Erythroblast (primary cell): ENCODE measurements around the gene SNPH.

ENCODE experiments used
- GATA1 ChIP-seq: IDR thresholded peaks from 2 replicates; pipeline ENCODE4 v1.6.1; 2011; ENCODE audit warnings: low read depth, mild to moderate bottlenecking, control low read depth, low read length, moderate library complexity
- POLR2A ChIP-seq: IDR thresholded peaks from 2 replicates; pipeline ENCODE4 v1.6.1; 2011; ENCODE audit warnings: mild to moderate bottlenecking, low read length

DNA sequence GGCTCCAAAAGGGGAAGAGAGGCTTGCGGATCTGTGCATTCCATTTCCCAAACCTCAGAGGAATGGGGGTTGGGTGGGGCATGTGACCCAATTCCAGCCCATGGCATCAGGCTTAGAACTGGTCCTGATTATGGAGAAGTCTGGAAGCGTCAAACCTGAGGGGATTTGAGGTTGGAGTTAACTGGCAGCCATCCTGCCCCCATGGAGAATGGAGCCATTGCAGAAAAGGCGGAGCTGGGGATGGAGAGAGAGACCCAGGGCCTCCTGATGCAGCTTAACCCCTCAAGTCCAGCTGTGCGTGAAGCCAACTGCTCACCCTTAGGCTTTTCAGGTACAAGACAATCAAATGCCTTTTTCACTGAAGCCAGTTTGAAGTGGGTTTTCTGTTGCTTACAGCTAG is 72.7 kb downstream of the SNPH start:
- TF ChIP-seq POLR2A (no peak), GATA1 (no peak)
